ENCODE data around the gene SLC35F4.
"Not testable (repeated sequence)": the region's sequence is repeated elsewhere in the genome, so short reads cannot be mapped to it uniquely, and the experiment has no call there.

- not testable (repeated sequence) for TF ChIP-seq POLR2A (IDR thresholded peaks at IDR 0.05; ENCODE audit: low read depth, low read length); RAD21 (IDR thresholded peaks at IDR 0.05; ENCODE audit: low read length); CTCF (conservative IDR thresholded peaks at IDR 0.05; ENCODE audit: low read depth, low read length); MXI1 (IDR thresholded peaks at IDR 0.05; ENCODE audit: borderline replicate concordance, low read depth, low read length); RCOR1 (IDR thresholded peaks at IDR 0.05; ENCODE audit: insufficient replicate concordance, low read length); RFX5 (IDR thresholded peaks at IDR 0.05; ENCODE audit: low read depth, low read length); USF2 (IDR thresholded peaks at IDR 0.05; ENCODE audit: low read depth, low read length); BHLHE40 (IDR thresholded peaks at IDR 0.05; ENCODE audit: low read depth, low read length)
Measured at GRCh38 chr14:57709086-57709485, 156.8 kb downstream of the SLC35F4 start.
